HCT116 (cell line): ENCODE results near the gene CDH23. TPM values are rescaled to one million over a fixed set of nuclear protein-coding genes. Genes with fewer than 3 reads are reported as not detected.

Source experiments
- ATAC-seq: fragments of 200-7000 bp; cut with Tn5 transposase; 2 replicates; pipeline ENCODE4 v1.9.1; 2020; ENCODE audit warnings: mild to moderate bottlenecking, moderate library complexity
- BruUV-seq: library from RNA; stranded (reverse); fragments of 400-500 nt; replicated peaks from 2 replicates; lab custom pipeline; 2021; lab: Mats Ljungman, UMichigan
- CTCF ChIA-PET: fragments of 300-600 bp; sonication (Branson Sonifier 250); formaldehyde crosslinking; loops from one replicate; lab custom pipeline; 2021; ENCODE audit warnings: antibody characterized with exemption; lab: Charles Lee
- POLR2A ChIA-PET: fragments of 300-600, 350-600 bp; sonication (Branson Sonifier 250); formaldehyde crosslinking; loops from one replicate; lab custom pipeline; 2021; ENCODE audit warnings: antibody characterized with exemption; lab: Charles Lee
- RAD21 ChIA-PET, 2 experiments: fragments of 300-600 bp; sonication (Branson Sonifier 250); formaldehyde crosslinking; loops; one replicate each; lab custom pipeline; 2023; ENCODE audit warnings: low total read pairs in 2 of 2; ENCODE audit not compliant: uncharacterized antibody in 2 of 2, unreplicated experiment in 2 of 2, low non-redundant PET in 1 of 2; lab: Charles Lee
- DNase-seq: peaks from one replicate; pipeline ENCODE4 v3.0.0-alpha.2; 2010; ENCODE audit warnings: low read depth, low spot score
- H2AFZ ChIP-seq: fragments of 200-600 bp; shearing (Covaris generic), sonication (generic); 2 replicates; pipeline ENCODE4 v1.6.1; 2017; ENCODE audit warnings: low read depth, mixed run types, mixed read lengths, antibody characterized with exemption, low read length; ENCODE audit not compliant: poor library complexity, severe bottlenecking
- H3K27ac ChIP-seq: 2 replicates; pipeline ENCODE4 v1.5.1; 2012; ENCODE audit warnings: low read depth, low read length
- H3K27me3 ChIP-seq: fragments of 200-600 bp; sonication (generic); 2 replicates; pipeline ENCODE4 v1.6.1; 2016; ENCODE audit warnings: mixed run types, low read length, mixed read lengths; ENCODE audit not compliant: insufficient read depth
- H3K36me3 ChIP-seq, 2 experiments: fragments of 200-500 bp in 1 of 2; fragments of 200-600 bp in 1 of 2; sonication (Bioruptor generic) in 1 of 2; sonication (generic) in 1 of 2; 2 replicates each; pipeline versions ENCODE4 v1.5.1 to v1.6.1; 2014 to 2016; ENCODE audit warnings: low read length in 2 of 2, inconsistent platforms in 1 of 2, mixed read lengths in 1 of 2, mixed run types in 1 of 2; ENCODE audit not compliant: insufficient read depth in 2 of 2, control insufficient read depth in 1 of 2
- H3K4me1 ChIP-seq, 2 experiments: fragments of 200-600 bp in 1 of 2; sonication (generic) in 1 of 2; 2 replicates each; pipeline versions ENCODE4 v1.5.1 to v1.6.1; 2012 to 2017; ENCODE audit warnings: low read length in 2 of 2, inconsistent platforms in 1 of 2, mild to moderate bottlenecking in 1 of 2, mixed read lengths in 1 of 2, mixed run types in 1 of 2, moderate library complexity in 1 of 2; ENCODE audit not compliant: insufficient read depth in 2 of 2, control insufficient read depth in 1 of 2
- H3K4me2 ChIP-seq: fragments of 200-600 bp; sonication (generic); 2 replicates; pipeline ENCODE4 v1.6.1; 2017; ENCODE audit warnings: mixed run types, low read length, mixed read lengths
- H3K4me3 ChIP-seq, 2 experiments: fragments of 200-600 bp in 1 of 2; sonication (generic) in 1 of 2; replicated peaks in 1 of 2; 2 replicates each; pipeline ENCODE4 v1.5.1; 2011 to 2016; ENCODE audit warnings: low read length in 2 of 2, control low read depth in 1 of 2, low read depth in 1 of 2, mild to moderate bottlenecking in 1 of 2, mixed read lengths in 1 of 2, mixed run types in 1 of 2
- H3K79me2 ChIP-seq: fragments of 200-600 bp; sonication (generic); 2 replicates; pipeline ENCODE4 v1.6.1; 2017; ENCODE audit warnings: mild to moderate bottlenecking, mixed run types, low read length, moderate library complexity, mixed read lengths; ENCODE audit not compliant: insufficient read depth
- H3K9ac ChIP-seq: fragments of 200-600 bp; sonication (generic); 2 replicates; pipeline ENCODE4 v1.6.1; 2016; ENCODE audit warnings: low read length, mixed read lengths
- H3K9me2 ChIP-seq: fragments of 200-600 bp; sonication (generic), shearing (Covaris generic); 2 replicates; pipeline ENCODE4 v1.6.1; 2017; ENCODE audit warnings: mixed run types, mild to moderate bottlenecking, moderate library complexity; ENCODE audit not compliant: insufficient read depth
- H3K9me3 ChIP-seq, 2 experiments: fragments of 200-500 bp in 1 of 2; fragments of 200-600 bp in 1 of 2; sonication (Bioruptor generic) in 1 of 2; sonication (generic) in 1 of 2; 2 replicates each; pipeline ENCODE4 v1.6.1; 2014 to 2017; ENCODE audit warnings: low read length in 2 of 2, mixed read lengths in 2 of 2, inconsistent platforms in 1 of 2, low read depth in 1 of 2, mild to moderate bottlenecking in 1 of 2, mixed run types in 1 of 2, moderate library complexity in 1 of 2; ENCODE audit not compliant: control insufficient read depth in 1 of 2, insufficient read depth in 1 of 2
- H4K20me1 ChIP-seq: fragments of 200-600 bp; sonication (generic), shearing (Covaris generic); 2 replicates; pipeline ENCODE4 v1.6.1; 2017; ENCODE audit warnings: mixed run types, mild to moderate bottlenecking, moderate library complexity; ENCODE audit not compliant: insufficient read depth
- CEBPB ChIP-seq: IDR thresholded peaks from 2 replicates; pipeline ENCODE4 v1.6.1; 2012; ENCODE audit warnings: low read depth
- ELF1 ChIP-seq: IDR thresholded peaks from 2 replicates; pipeline ENCODE4 v1.6.1; 2012; ENCODE audit warnings: low read depth, borderline replicate concordance
- POLR2A ChIP-seq: IDR thresholded peaks from 2 replicates; pipeline ENCODE4 v1.7.0; 2011; ENCODE audit warnings: borderline replicate concordance; ENCODE audit not compliant: insufficient read depth, insufficient read length; ENCODE audit errors: extremely low read depth
- POLR2AphosphoS5 ChIP-seq: IDR thresholded peaks from 2 replicates; pipeline ENCODE4 v1.6.1; 2011; ENCODE audit warnings: mild to moderate bottlenecking, low read depth, low read length, moderate library complexity
- RAD21 ChIP-seq: IDR thresholded peaks from 2 replicates; pipeline ENCODE4 v1.6.1; 2012; ENCODE audit warnings: low read depth, mild to moderate bottlenecking
- REST ChIP-seq: IDR thresholded peaks from 2 replicates; pipeline ENCODE4 v1.6.1; 2012; ENCODE audit warnings: low read depth
- SIN3A ChIP-seq: IDR thresholded peaks from 2 replicates; pipeline ENCODE4 v1.6.1; 2012; ENCODE audit warnings: low read depth
- SP1 ChIP-seq: IDR thresholded peaks from 2 replicates; pipeline ENCODE4 v1.6.1; 2012; ENCODE audit warnings: low read depth
- YY1 ChIP-seq: IDR thresholded peaks from 2 replicates; pipeline ENCODE4 v1.6.1; 2011; ENCODE audit warnings: low read length, low read depth, moderate library complexity, mild to moderate bottlenecking; ENCODE audit not compliant: insufficient replicate concordance; ENCODE audit errors: extremely low read depth
- ZFX ChIP-seq: fragments of 450-650 bp; IDR thresholded peaks from 2 replicates; pipeline ENCODE4 v1.6.1; 2017
- intact Hi-C: fragments of 100-400 bp; cut with micrococcal nuclease; formaldehyde crosslinking; loops from 2 replicates; pipeline ENCODE4 v1.10.0; 2022
- total RNA-seq: library from RNA; stranded (reverse); gene quantifications from one replicate; pipeline ENCODE4 v1.2.1, GENCODE V29; 2021; ENCODE audit not compliant: unreplicated experiment
- TF ChIP-seq, protein P1 (sequence below): IDR thresholded peaks from 2 replicates; pipeline ENCODE4 v1.6.1; 2012
- TF ChIP-seq, protein P2 (sequence below): IDR thresholded peaks from 2 replicates; pipeline ENCODE4 v1.6.1; 2012
- TF ChIP-seq, protein P3 (sequence below): IDR thresholded peaks from 2 replicates; pipeline ENCODE4 v1.6.1; 2011; ENCODE audit warnings: mild to moderate bottlenecking, low read length, moderate library complexity; ENCODE audit not compliant: insufficient replicate concordance; ENCODE audit errors: extremely low read depth

CDH23 gene
- total RNA-seq, 1 experiment from 2014 or later = not detected

DNA sequence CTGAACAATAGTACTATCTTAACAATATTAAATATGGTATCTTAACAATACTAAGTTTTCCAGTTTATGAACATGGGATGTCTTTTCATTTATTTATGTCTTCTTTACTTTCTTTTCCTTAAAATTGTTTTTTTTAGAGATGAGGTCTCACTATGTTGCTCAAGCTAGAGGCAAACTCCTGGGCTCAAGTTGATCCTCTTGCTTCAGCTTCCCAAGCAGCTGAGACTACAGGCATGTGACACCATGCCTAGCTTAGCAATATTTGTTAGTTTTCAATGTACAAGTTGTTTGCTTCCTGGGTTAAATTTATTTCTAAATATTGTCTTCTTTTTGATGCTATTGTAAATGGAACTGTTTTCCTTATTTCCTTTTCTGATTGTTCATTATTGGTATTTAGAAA is 16.9 kb downstream of the CDH23 start:
- CTCF ChIA-PET = interaction anchor here (0.6 to 0.7 kb wide), 2 partner anchors 116 to 197 kb away, joined by 3 read pairs; no protein-coding TSS in a partner anchor

More for the DNA sequence above, 16.9 kb downstream of the CDH23 start:
- no peak for ATAC-seq
- DNase-seq = no peak
- intact Hi-C loops = no loop called here
- Histone ChIP-seq H3K9me2 (no peaks in the 10 kb centered on the region), H3K36me3 (no peaks in the 10 kb centered on the region), H3K9ac (no peak overlapping the region), H3K4me1 (no peaks in the 10 kb centered on the region), H3K4me3 (no peak overlapping the region)
- no peak for TF ChIP-seq ELF1
- TF ChIP-seq, protein P1, sequence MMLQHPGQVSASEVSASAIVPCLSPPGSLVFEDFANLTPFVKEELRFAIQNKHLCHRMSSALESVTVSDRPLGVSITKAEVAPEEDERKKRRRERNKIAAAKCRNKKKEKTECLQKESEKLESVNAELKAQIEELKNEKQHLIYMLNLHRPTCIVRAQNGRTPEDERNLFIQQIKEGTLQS = no peak
- TF ChIP-seq POLR2A = no peak
- TF ChIP-seq CEBPB = no peak
- no peak for TF ChIP-seq ZFX
- no peak for TF ChIP-seq SIN3A
- no peak for TF ChIP-seq REST
- TF ChIP-seq, protein P2, sequence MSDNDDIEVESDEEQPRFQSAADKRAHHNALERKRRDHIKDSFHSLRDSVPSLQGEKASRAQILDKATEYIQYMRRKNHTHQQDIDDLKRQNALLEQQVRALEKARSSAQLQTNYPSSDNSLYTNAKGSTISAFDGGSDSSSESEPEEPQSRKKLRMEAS = no peak
- no peak for TF ChIP-seq YY1
- TF ChIP-seq, protein P3, sequence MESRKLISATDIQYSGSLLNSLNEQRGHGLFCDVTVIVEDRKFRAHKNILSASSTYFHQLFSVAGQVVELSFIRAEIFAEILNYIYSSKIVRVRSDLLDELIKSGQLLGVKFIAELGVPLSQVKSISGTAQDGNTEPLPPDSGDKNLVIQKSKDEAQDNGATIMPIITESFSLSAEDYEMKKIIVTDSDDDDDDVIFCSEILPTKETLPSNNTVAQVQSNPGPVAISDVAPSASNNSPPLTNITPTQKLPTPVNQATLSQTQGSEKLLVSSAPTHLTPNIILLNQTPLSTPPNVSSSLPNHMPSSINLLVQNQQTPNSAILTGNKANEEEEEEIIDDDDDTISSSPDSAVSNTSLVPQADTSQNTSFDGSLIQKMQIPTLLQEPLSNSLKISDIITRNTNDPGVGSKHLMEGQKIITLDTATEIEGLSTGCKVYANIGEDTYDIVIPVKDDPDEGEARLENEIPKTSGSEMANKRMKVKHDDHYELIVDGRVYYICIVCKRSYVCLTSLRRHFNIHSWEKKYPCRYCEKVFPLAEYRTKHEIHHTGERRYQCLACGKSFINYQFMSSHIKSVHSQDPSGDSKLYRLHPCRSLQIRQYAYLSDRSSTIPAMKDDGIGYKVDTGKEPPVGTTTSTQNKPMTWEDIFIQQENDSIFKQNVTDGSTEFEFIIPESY = no peak
- TF ChIP-seq POLR2AphosphoS5 = no peak
- TF ChIP-seq RAD21 = no peak
- TF ChIP-seq SP1 = no peak
- TF ChIP-seq, all 23 proteins: peak for 0
- Histone ChIP-seq H3K9me3 (no peaks in the 10 kb centered on the region; a peak in 1 of 4 replicates), H2AFZ (no peak overlapping the region), H3K79me2 (no peaks in the 10 kb centered on the region), H4K20me1 (no peaks in the 10 kb centered on the region), H3K4me2 (no peak overlapping the region), H3K27ac (no peak overlapping the region), H3K27me3 (no peaks in the 10 kb centered on the region)
- no TSS peak for BruUV-seq
- ChIA-PET RAD21 (no interaction called here), POLR2A (no interaction called here)
